Right kidney (tissue), 1 donor: ENCODE measurements around the gene WT1.
"Not testable (repeated sequence)": the region's sequence is repeated elsewhere in the genome, so short reads cannot be mapped to it uniquely, and the experiment has no call there.

Experiments
- DNase-seq: peaks from one replicate; pipeline ENCODE4 v3.0.0-alpha.2; 2016

WT1 gene

DNA sequence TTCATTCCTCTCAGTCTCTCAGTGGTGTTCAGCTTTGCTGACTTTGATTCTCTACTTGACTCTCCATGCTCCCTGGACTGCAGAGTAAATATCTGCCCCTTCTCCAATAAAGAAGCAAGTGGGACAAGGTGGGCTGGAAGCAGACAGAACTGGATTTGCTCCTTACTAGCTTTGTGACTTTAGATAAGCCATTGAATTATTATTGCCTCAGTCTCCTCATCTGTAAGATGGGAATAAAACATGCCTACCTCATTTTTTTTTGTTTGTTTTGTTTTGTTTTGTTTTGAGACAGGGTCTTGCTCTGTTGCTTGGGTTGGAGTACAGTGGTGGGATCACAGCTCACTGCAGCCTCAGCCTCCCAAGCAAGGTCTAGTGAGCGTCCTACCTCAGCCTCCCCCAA lies 44.6 kb downstream of the WT1 start:
- DNase-seq = no peak

DNA sequence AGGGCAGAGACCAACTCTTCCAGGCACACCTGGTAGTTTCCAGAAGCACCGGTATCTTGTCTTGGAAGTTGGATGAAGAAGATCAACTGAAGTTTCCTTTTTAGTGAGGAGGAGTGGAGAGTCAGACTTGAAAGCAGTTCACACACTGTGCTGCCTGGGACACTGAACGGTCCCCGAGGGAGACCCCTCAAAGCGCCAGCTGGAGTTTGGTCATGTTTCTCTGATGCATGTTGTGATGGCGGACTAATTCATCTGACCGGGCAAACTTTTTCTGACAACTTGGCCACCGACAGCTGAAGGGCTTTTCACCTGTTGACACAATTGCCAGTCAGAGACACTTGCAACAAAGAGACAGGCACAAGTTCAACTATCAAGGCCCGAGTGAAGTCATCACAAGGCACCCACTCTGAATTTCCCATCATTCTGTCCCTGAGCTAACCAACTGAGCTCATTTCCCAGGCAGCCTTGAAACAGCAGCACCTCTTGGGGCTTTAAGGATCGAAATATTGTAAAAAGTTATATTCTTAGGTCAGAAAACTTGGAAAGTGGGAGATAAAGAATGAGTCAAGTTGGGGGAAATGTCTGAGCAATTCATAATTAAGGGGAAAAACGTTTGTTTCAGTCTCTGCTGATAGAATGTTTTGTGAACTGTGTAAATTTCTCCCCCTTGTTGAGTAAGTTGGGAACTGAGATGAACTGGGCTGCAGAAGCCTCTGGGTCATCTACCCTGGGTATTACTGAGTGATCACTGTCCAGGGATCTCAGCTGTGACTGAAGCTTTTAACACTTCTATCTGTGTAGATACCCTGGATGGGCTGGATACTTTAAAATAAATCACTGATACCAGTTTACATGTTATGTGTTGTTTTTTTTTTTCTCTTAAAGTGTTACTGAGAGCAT lies 46.2 kb downstream of the WT1 start:
- no peak for DNase-seq

DNA sequence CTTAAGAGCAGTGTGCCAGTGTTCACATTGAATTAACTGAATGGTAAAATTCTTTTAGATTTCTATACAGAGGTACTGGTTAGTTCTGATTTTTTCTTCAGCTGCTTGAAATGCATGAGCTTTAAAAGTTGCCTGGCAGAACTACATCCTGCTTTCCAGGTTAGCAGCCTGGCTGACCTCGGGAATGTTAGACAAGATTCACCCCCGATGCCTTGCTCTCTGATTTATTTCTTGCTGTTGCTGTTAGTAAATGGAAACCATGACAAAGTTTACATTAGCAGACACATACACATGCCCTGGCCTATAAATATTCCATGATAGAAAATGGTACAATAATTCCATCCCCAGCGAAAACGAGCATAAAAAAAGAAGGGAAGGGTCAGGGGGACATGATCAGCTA lies 47.0 kb downstream of the WT1 start:
- no peak for DNase-seq

DNA sequence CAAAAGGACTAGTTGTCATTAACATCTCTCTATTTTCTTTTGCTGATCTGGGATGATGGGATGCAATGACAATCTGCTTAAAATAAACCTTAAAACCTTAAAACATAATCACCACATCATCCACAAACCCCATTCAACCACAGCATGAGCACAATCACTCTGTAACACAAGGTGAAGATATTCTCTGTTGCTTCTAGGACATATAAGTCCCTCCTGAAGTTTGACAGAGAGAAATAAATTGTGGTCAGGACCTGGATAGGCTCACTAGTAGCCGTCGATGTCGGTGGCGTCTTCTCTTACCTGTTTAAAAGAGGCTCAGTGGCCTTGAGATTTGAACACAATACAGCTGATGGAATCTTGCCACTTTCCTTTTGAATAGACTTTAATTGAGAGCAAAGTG lies 47.9 kb downstream of the WT1 start:
- DNase-seq = no peak

DNA sequence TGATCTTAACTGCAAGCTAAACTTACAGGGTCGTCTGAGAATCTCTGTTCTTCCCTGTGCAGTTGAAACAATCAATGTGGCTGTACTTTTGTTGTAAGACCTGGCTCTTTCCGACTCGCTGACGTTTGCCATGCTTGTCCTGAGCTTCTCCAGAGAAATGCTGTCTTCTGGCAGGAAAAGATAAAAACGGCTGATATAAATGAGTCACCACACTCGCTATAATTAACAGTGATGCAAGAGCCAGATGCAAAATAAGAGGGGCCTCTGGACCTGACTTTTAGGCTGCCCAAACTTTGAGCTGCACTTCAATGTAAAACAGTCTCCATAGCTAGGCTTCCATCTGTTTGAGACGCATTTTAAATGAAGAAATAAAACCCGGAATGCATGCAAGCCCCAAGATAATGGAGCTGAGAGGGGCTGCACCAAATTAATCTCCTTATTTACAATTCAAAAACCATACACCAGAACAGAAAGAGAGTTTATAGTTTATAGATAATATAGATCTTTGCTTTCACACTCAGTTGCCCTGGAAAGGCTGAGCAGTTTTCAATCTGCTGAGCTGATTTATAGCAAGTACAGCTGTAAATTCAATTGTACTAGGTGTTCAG lies 48.5 kb downstream of the WT1 start:
- no peak for DNase-seq

DNA sequence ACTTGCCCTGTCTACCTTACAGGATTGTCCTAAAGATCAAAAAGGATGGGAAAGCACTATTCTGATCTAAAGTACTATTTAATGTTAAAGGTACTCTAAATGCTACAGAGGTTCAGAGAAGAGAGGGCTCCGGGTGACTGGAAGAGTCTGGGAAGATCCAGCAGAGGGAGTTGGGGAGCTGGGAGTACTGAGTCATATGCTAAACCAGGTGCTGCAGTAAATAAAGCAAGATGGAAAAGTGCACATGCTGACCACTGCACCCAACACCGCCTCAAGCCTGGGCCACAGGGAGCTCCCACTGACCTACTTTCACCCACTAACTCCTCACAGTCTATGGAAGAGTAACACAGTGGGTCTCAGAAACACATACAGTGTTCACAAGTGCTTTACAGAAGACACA lies 49.3 kb downstream of the WT1 start:
- DNase-seq = no peak

DNA sequence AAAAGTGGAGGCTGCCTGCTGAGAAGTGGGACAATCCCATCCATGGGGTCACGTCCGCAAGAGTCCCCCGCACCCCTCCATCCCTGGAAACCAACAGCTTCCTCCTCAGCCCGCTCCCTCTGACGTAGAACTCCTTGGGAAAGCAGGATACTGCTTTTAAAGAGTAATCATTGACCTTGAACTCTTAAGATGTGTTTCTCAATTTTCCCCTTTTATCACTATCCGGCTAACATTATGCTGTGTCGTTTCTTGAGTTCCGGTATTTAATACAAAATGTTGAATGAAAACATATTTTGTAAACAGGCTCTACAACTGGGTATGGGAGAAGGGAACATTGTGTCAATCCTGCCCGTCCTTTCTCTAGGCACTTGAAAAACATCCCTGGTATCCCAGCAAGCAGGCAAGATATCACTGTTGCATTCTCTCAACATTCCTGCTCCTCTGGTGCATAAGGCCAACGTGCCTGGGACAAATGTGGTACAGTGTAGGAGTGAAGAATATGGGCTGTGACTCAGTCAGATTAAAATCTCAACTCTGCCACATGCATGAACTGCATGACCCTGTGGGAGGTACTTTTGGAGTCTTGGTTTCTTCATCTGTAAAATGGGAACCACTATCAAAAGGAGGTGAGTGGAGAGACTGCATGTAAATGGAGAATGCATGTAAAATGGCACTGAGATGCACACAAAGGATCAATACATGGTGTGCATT lies 52.8 kb downstream of the WT1 start:
- DNase-seq = no peak

DNA sequence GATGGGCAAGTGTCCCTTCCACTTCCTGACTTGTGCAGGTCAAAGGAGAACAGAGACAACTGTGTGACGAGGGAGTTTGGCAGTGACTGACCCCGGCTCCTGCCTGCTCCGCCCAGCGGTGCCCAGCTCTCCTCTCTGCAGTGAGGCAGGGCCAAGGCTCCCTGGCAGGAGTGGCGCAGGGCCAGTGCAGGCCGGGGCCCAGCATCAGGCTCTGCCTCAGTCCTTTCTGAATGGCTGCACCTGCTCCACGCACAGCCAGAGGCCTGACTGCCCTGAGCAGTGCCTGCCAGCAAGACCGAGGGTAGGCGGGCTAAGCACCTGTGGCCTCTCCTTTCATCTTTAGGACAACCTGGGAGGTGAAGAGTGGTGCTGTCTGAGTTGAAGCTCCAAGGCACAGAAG lies 54.2 kb downstream of the WT1 start:
- DNase-seq = no peak

DNA sequence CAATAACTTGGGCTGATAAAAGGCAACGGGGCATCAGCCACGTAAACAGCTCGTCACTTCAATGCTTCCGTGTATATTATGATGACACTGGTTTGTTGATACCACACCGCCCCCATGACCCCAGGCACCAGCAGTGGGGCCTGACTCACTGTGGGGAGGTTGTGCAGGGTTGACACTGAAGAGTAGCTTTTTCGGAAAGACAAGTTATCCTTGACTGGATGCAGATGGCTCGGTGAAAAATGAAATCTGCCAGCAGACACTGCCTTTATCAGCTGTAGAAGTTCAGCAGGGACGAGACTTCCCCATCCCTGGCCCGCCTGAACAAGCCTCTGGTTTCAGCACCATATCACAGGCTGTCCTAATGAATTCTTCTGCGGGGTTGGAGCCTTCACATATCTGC lies 55.6 kb downstream of the WT1 start:
- no peak for DNase-seq

DNA sequence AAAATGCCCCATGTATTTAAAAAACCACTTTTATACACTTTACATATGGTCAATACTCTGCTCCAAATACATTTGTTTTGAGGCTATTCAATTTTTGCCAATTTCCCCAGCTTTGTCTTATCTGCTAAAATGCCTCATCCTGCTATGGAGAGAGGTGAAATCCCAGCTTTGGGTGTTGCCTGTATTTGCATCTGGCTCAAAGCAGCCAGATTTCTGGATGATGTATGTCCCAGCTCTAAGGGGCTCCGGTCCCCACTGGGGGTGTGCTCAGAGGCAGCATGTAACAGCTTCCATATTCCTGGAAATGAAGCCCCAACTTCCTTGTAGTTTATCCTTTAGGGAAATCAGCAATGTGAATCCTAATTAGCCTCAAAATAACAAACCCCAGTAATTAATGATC lies 59.5 kb downstream of the WT1 start:
- no peak for DNase-seq

DNA sequence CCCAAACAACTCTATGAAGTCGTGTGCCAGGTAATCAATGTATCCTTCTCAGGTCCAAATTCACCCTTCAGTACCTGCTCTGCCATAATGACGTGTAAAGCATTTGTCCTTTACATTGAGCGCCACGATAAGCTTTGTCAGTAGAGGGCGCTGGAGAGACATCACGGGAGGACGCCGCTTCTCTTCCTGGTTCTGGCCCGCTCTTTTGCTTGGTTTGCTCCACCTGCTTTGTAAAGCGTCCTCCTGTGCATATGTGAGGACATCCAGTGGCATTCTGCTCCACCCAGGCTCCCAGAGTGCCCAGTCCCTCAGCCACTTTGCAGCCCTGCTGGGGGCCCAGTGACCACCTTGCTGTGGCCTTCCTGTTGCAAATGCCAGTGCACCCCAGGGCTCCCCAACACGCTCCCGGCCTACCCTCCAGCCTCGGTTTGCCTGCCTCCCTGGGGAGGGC lies 61.1 kb downstream of the WT1 start:
- no peak for DNase-seq

DNA sequence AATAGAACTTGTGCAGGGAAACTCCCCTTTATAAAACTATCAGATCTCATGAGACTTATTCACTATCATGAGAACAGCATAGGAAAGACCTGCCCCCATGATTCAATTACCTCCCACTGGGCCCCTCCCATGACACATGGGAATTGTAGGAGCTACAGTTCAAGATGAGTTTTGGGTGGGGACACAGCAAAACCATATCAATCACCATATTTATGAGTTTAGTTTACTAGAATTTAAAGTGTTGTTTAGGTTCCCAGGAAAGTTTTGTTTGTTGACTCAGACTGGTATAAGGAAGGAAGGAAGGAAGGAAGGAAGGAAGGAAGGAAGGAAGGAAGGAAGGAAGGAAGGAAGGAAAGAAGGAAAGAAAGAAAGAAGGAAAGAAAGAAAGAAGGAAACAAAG lies 65.4 kb downstream of the WT1 start:
- not testable (repeated sequence) for DNase-seq

DNA sequence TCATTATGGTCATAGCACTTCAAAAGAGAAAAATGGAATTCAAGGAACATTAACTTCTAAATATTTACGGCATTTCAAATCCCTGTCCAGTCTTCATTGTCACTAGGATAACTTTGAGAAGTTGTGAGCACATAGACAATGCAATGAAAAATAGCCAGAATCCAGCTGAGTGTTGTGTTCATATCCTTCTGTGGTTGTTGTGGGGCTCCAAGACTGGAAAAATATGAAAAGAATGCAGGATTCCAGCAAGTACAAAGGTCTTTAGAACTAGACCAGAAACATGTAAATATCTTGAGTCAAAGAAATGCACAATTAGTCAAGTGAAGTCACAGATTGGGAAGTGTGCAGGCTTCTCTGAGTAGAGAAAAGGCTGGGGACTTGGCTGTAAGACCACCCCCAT lies 68.7 kb downstream of the WT1 start:
- no peak for DNase-seq

DNA sequence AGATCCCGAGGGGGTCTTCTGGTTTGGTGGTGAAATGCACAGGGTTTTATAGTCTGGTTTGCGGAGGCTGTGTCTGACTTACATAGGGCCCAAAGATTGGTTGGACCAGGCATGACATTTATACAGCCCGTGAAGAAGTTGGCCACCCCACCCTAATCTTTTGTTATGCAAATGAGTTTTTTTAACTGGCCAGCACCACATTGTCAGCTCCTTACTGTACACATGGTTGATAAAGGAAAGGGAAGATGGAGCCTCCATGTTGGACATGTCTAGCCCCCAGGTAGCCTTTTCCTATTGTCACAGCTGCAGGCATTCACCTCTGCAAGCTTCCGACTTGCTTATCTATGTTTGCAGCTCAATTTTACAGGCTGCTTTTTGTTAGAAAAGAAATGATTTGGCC lies 70.1 kb downstream of the WT1 start:
- no peak for DNase-seq

DNA sequence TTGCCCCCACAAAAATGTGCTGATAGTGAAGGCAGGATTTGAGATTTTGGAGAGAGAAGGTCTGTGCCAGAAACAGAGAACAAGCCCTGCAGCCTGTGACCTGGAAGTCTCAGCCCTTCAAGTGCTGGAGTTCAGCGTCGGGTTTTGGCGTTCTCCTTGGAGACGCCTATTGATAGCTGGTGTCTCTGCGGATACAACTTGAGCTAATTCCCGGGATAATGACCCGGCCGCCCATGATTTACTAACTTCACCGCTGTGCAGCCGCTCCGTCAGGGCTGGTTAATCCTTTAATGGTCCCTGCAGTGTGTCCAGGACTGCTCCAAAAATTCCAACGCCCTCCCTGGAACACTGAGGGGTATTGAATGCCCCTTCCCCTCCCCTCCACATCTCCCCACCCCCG lies 76.6 kb downstream of the WT1 start:
- DNase-seq = no peak

DNA sequence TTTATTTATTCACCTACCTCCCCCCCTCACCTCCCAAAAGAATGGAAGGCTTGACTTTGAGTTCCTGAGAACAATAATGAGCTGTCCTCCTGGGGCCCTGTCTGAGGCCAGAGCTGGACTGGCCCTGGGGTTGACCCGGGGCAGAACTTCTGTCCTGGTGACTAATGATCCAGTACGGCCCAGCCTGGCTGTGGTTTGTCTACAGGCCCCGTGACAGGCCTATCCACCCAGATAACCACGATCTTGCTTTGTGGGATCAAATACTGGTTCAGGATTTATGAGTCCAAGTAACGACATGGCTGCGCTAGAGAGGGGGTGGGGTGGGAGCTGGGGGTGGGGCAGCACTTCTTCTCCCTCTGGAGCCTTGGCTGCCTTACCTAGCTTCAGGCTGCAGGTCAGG lies 81.5 kb downstream of the WT1 start:
- no peak for DNase-seq

DNA sequence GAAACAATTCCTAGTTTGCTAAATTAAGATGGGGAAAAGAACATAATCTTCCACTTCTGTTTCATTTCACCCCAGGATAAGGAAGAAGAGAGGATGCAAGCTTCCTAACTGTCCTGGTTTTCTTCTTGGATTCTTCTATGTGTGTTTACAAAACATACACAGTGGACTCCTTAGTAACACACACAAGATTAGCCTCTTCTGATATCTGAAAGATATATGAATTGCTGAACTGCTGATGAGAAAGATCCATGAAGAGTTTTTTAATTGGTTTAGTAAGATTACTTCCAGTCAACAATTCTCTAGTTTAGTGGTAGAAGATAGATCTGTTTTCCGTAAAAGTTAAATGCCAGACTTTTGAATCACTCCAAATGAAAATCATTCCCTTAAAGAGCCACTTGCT lies 86.8 kb downstream of the WT1 start:
- DNase-seq = no peak

DNA sequence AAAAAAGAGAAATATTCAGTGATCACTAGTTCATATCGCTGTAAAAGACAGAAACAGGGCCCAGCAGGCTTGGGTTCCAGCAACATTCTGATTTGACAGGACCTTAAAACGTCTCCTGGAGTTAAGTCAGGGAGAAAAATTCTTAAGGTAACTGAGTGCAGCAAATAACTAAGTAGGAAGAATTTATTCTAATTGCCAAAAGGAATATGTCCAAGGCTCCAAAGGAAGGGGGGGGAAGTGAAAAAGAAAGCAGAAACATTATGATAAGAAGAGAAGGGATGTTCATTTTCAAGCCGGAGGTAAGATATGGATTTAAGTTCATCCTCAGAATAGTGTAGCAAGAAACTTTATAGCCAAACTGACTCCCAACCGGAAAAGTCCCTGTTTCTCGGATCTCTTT lies 90.4 kb downstream of the WT1 start:
- DNase-seq = no peak

DNA sequence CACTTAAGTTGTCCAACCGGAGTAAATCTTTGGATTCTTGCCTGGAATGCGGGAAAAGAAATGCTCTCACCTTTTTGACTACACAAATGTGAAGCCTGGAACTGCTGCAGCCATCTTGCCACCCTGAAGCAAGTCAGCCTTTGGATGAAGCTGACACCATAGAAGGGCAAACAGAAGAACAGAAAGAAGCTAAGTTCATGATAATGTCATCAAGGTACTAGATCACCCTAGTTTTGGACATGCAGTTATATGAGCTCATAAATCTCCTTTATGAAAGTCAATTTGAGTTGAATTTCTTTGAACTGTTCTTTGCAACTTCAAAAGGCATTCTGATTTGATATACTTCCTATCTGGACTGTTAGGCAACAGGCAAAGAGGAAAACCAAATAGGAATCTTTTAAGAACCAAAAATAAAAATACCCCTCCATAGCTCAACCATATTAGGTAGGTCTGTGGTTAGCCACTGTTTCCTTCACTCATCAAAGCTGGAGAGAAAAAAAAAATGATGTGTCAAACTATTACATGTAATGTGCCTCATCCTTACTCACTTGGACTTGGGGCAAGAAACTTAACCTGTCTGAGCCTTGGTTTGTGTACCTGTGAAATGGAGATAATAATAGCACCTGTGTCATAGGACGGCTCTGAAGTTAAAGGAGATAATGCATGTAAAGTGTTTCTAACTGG lies 91.9 kb downstream of the WT1 start:
- DNase-seq = no peak

DNA sequence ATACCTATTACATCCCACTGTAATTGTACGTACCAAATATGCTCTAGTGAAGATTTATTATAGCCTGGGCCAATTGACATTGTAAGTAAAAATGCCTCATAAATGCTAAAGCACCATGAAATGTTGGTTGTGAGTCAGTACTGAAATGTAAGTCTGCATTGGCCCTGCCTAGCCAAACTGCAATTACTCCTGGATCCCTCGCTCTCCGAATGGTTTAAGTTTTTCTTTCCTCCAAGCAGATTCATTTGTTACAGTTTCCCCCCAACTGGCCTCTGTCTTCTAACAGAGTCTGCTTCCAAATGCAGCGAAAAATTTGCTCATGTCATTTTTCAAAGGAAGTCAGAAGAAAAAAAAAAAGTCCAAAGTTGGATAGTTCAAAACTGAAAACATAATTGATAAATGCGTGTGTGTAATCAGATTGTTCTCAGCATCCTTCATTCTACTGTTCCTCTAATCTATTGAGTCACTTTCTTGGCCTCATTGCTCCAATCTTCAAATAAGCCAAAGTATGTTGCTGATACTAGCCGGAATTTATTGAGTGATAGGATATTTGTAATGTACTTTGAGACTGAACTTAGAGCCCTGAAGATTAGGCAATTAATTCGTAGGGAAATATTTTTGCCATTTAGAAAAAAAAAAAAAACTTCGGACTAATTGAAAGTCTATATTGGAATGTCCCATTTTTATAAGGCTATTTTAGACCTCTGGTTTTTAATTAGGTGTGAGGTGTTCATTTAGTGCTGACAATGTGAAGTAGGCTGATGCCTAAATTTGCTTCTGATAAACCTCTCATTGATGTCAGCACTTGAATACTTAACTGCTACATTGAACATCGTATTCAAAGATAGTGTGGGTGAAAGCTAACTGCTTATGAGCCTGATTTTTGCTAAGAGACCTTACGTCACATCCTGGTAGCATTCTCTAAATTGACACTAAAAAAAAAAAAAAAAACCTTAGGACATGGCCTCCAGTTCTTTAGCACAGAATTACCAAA lies 93.4 kb downstream of the WT1 start:
- no peak for DNase-seq

DNA sequence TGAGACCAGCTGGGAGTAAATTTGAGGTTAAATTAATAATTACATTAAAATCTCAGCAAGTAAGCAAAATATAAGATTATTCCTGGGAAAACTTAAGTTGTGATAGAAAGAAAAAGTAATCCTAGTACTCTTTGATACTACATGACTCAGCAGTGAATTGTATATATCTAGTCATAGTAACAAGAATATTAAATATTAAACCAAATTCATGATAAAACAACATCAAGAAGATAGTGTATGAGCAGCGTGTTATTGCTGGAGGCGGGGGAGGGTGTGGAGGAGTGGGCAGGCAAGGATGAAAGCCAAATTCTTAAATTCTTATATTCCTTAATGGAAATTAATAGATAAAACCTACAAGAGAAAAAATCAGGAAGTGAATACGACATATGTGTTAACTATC lies 95.2 kb downstream of the WT1 start:
- DNase-seq = no peak
